Activated CD8-positive, alpha-beta T cell treated with anti-CD3 and anti-CD28 coated beads for 36 hours (primary cell): ENCODE results near the gene SYT13. TPM values are rescaled to one million over a fixed set of nuclear protein-coding genes. Genes with fewer than 3 reads are reported as not detected.

Experiments
- ATAC-seq: fragments of 200-7000 bp; cut with Tn5 transposase; one replicate; pipeline ENCODE4 v1.10.0; 2021; ENCODE audit warnings: mild to moderate bottlenecking, moderate library complexity
- CTCF ChIA-PET: fragments of 350-600 bp; sonication (Branson Sonifier 250); formaldehyde crosslinking; loops from one replicate; lab custom pipeline; 2021; ENCODE audit warnings: antibody characterized with exemption; lab: Charles Lee
- POLR2A ChIA-PET: fragments of 350-600 bp; sonication (Branson Sonifier 250); formaldehyde crosslinking; loops from one replicate; lab custom pipeline; 2021; ENCODE audit warnings: antibody characterized with exemption; lab: Charles Lee
- DNase-seq: peaks from one replicate; pipeline ENCODE4 v3.0.0-alpha.2; 2020
- H3K27ac Mint-ChIP-seq: one replicate; pipeline ENCODE4 v1.8.0; 2021; ENCODE audit warnings: mild to moderate bottlenecking, mixed read lengths
- H3K27me3 Mint-ChIP-seq: one replicate; pipeline ENCODE4 v1.8.0; 2021; ENCODE audit warnings: mixed read lengths
- H3K36me3 Mint-ChIP-seq: one replicate; pipeline ENCODE4 v1.8.0; 2021; ENCODE audit warnings: low read depth, mixed read lengths
- H3K4me1 Mint-ChIP-seq: one replicate; pipeline ENCODE4 v1.8.0; 2021; ENCODE audit warnings: low read depth, mixed read lengths
- H3K4me3 Mint-ChIP-seq: one replicate; pipeline ENCODE4 v1.8.0; 2021; ENCODE audit warnings: mild to moderate bottlenecking, moderate library complexity, mixed read lengths
- H3K9me3 Mint-ChIP-seq: one replicate; pipeline ENCODE4 v1.8.0; 2021; ENCODE audit warnings: mixed read lengths
- CTCF ChIP-seq: fragments of 200-600 bp; IDR thresholded peaks from one replicate; pipeline ENCODE4 v1.8.0; 2022; ENCODE audit warnings: antibody characterized with exemption, mild to moderate bottlenecking
- intact Hi-C: fragments of 100-400 bp; cut with micrococcal nuclease; formaldehyde crosslinking; loops from one replicate; pipeline ENCODE4 v1.10.0; 2022
- total RNA-seq, 2 experiments: library from RNA; stranded (reverse); gene quantifications; one replicate each; pipeline ENCODE4 v1.2.3, GENCODE V29; 2021

Gene SYT13
- total RNA-seq: not detected

GRCh38 chr11:45285930-45286632 is at the start of gene SYT13:
Gene SYT13 (minus strand): TSS chr11:45286341. CDS start chr11:45286207, 134 bp downstream.
- POLR2A ChIA-PET: no interaction called here
- no peak for ATAC-seq
- H3K4me3 Mint-ChIP-seq: no peak within 1 kb of the TSS
- no peak for TF ChIP-seq CTCF
- no peak within 1 kb of the TSS for H3K27ac Mint-ChIP-seq
- CTCF ChIA-PET: interaction anchor here (0.9 to 3.5 kb wide), 5 partner anchors 34 to 350 kb away, joined by 3 to 24 read pairs (median 3); no protein-coding TSS in a partner anchor
- no peaks in the 10 kb centered on the region for H3K4me1 Mint-ChIP-seq
- peaks cover 61% of the 10 kb centered on the region for H3K27me3 Mint-ChIP-seq
- intact Hi-C loops: no loop called here
- no peaks in the 10 kb centered on the region for H3K36me3 Mint-ChIP-seq
- H3K9me3 Mint-ChIP-seq: no peaks in the 10 kb centered on the region
- no peak for DNase-seq

GRCh38 chr11:45335434-45335833 is 49.3 kb upstream of the SYT13 start:
- POLR2A ChIA-PET: no interaction called here
- no peak for TF ChIP-seq CTCF
- Mint-ChIP-seq H3K4me3 (no peak overlapping the region), H3K4me1 (peaks cover 10% of the 10 kb centered on the region), H3K27ac (no peak overlapping the region), H3K9me3 (no peaks in the 10 kb centered on the region), H3K36me3 (no peaks in the 10 kb centered on the region), H3K27me3 (peaks cover 4% of the 10 kb centered on the region)
- no peak for DNase-seq
- CTCF ChIA-PET: interaction anchor here (1.2 to 5.7 kb wide), 4 partner anchors 224 to 436 kb away, joined by 3 to 30 read pairs (median 5); no protein-coding TSS in a partner anchor
- ATAC-seq: no peak
- intact Hi-C loops: no loop called here

GRCh38 chr11:45334836-45335235 is 48.7 kb upstream of the SYT13 start:
- H3K36me3 Mint-ChIP-seq: no peaks in the 10 kb centered on the region
- intact Hi-C loops: no loop called here
- no peak overlapping the region for H3K4me3 Mint-ChIP-seq
- H3K4me1 Mint-ChIP-seq: peaks cover 5% of the 10 kb centered on the region
- POLR2A ChIA-PET: no interaction called here
- DNase-seq (no peak), ATAC-seq (no peak)
- no peaks in the 10 kb centered on the region for H3K9me3 Mint-ChIP-seq
- TF ChIP-seq CTCF: no peak
- H3K27me3 Mint-ChIP-seq: peaks cover 4% of the 10 kb centered on the region
- no peak overlapping the region for H3K27ac Mint-ChIP-seq
- CTCF ChIA-PET: interaction anchor here (1.6 to 7.5 kb wide), 3 partner anchors 36 to 437 kb away, joined by 4 to 101 read pairs (median 8); no protein-coding TSS in a partner anchor

DNA sequence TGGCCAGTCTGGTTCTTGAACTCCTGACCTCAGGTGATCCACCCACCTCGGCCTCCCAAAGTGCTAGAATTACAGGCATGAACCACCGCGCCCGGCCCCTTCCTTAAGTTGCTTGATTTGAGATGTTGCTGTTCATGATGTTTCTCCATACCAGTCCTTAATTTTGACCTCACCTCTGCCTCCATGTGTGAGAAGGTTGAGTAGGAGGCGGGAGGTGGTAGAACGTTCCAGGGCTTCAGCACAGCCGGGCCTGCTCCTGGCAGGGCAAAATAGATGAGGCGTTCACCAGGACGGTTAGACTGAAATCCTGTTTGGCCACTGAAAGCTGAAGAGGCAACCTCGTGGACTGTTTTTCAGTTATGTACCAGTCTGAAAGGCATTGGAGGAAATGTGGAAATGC is 48.3 kb upstream of the SYT13 start:
- intact Hi-C loops: no loop called here
- ATAC-seq (no peak), DNase-seq (no peak)
- ChIA-PET CTCF (interaction anchor here (1.6 to 7.5 kb wide), 3 partner anchors 37 to 437 kb away, joined by 4 to 101 read pairs (median 8); no protein-coding TSS in a partner anchor), POLR2A (no interaction called here)
- H3K4me1 Mint-ChIP-seq: peaks cover under 1% of the 10 kb centered on the region
- peaks cover 6% of the 10 kb centered on the region for H3K27me3 Mint-ChIP-seq
- no peaks in the 10 kb centered on the region for H3K9me3 Mint-ChIP-seq
- no peak overlapping the region for H3K4me3 Mint-ChIP-seq
- TF ChIP-seq CTCF: no peak
- H3K36me3 Mint-ChIP-seq: no peaks in the 10 kb centered on the region
- H3K27ac Mint-ChIP-seq: no peak overlapping the region
